ENCODE data around the gene TCN2.
A peak's percentile ranks its signal among the peaks of the same experiment; 100 is the strongest.
"Not testable (repeated sequence)": the region's sequence is repeated elsewhere in the genome, so short reads cannot be mapped to it uniquely, and the experiment has no call there.

The TCN2 gene

DNA sequence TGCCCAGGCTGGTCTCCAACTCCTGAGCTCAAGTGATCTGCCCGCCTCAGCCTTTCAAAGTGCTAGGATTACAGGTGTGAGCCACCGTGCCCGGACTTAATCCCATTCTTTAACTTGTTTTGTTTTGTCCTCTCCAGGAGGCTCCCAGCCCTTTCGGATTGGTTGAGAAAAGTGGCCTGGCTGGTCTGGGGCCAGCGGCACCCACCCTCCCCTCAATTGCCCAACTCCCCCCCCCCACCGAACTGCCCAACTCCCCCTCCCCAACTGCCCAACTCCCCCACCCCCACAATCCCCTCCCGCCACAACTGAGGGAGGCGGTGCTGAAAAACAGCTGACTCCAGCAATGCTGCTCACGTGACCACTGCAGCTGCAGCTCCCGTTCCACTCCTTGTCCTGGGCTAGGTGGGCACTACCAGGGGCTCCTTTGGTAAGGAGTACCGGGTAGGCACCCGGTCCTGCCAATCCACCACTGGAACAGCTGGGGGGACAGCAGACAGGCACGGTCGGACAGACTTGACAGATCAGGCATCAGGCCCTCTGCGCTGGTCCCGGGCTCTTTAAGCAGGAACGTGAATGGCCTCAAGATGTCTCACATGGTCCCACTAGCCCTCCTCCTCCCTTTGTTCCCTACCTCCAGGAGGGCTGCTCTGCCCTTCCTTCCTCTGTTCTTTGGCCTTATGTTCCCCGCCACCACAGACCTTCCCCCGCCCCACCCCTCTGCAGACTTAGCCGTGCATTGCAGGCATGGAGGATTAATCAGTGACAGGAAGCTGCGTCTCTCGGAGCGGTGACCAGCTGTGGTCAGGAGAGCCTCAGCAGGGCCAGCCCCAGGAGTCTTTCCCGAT, at the start of gene TCN2:
Gene TCN2, plus strand, starts transcription at position 720 of the 845 bp plus-strand sequence. CDS start 158 bp downstream, outside the sequence.
- DNase-seq, result peak; percentile 70
- in situ Hi-C loops (cut with MboI; ENCODE audit: low pct_unique_long_range_greater_than_20kb, low sequenced_read_pairs), result no loop called here

DNA sequence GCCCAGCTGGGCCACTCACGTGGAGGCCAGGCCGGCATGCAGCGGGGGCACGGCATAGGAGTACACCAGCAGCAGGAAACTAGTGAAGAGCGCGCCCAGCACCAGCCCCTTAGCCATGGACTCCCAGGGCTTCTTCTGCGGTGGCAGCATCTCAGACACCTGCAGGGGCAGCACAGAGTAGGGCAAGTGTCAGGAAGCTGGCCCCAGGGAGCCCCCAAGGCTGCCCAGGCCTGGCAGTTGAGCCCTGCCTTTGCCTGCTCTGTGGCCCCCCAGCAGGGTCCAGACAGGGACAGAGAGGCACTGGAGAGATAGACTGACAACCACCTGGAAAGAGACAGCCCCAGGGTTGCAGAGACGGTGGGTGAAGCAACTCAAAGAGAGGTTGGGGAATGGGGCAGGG, 49.7 kb upstream of the TCN2 start:
- DNase-seq, result no peak
- in situ Hi-C loops (cut with MboI; ENCODE audit: low pct_unique_long_range_greater_than_20kb, low sequenced_read_pairs), result no loop called here

- DNase-seq, result no peak
- in situ Hi-C loops (cut with MboI; ENCODE audit: low pct_unique_long_range_greater_than_20kb, low sequenced_read_pairs), result no loop called here
Observed at GRCh38 chr22:30559889-30560288, 47.1 kb upstream of the TCN2 start.

DNA sequence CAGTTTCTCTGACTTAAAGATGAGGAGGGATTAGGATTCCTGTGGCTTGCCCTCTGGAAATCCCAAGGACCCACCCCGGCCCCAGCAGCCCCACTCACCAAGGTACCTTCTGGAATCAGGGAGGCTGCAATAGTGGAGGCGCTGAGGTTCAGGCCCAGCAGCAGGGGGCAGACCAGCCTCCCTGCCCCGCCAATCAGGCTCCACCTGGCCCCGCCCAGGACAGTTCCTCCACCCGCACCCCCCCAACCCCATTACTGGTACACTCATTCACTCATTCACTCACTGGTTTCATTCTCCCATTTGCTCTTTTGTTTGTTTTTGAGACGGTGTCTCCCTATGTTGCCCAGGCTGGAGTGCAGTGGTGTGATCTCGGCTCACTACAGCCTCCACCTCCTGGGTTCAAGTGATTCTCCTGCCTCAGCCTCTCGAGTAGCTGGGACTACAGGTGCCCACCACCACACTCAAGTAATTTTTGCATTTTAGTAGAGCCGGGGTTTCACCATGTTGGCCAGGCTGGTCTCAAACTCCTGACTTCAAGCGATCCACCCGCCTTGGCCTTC, 46.3 kb upstream of the TCN2 start:
- DNase-seq; in situ Hi-C loops (cut with MboI; ENCODE audit: low pct_unique_long_range_greater_than_20kb, low sequenced_read_pairs): not testable (repeated sequence)

- in situ Hi-C loops (cut with MboI; ENCODE audit: low pct_unique_long_range_greater_than_20kb, low sequenced_read_pairs), result no loop called here
- no peak for DNase-seq
Observed at GRCh38 chr22:30561402-30562189, 45.4 kb upstream of the TCN2 start.

- no peak for DNase-seq
- in situ Hi-C loops (cut with MboI; ENCODE audit: low pct_unique_long_range_greater_than_20kb, low sequenced_read_pairs), result no loop called here
Observed at GRCh38 chr22:30562366-30562765, 44.6 kb upstream of the TCN2 start.

DNA sequence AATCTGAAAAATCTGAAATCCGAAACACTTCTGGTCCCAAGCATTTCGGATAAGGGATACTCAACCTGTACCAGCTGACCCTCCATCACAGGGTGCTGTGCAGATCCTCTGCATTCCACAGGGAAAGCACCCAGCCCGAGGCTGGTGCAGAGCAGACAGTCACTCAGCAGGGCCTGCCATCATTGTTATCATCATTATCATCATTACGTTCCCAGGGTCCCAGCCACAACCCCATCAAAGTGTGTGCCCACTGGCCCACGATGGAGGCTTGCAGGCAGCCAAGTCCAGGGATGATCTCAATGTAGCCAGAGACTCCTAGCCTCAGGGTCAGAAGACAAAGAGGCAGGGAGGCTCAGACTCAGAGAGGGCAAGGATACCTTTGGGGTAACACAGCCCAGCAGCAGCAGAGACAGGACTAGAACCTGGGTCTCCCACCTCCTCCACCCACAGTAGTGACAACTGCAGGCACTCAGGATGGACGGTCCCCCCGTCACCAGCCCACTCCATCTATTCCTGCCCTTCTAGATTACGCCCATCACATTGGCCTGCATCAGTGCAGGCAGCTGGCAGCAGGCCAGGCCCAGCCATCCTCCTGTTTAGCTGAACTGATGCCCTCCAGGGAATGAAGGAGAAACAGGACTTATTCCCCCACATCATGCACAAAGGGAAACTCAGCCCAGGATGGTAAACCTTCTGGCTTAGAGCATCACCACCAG, 42.8 kb upstream of the TCN2 start:
- DNase-seq, result no peak
- in situ Hi-C loops (cut with MboI; ENCODE audit: low pct_unique_long_range_greater_than_20kb, low sequenced_read_pairs), result no loop called here

GRCh38 chr22:30564761-30565119, 42.2 kb upstream of the TCN2 start:
- no peak for DNase-seq
- in situ Hi-C loops (cut with MboI; ENCODE audit: low pct_unique_long_range_greater_than_20kb, low sequenced_read_pairs), result no loop called here

- in situ Hi-C loops (cut with MboI; ENCODE audit: low pct_unique_long_range_greater_than_20kb, low sequenced_read_pairs), result no loop called here
- no peak for DNase-seq
Observed at GRCh38 chr22:30565341-30565740, 41.6 kb upstream of the TCN2 start.

DNA sequence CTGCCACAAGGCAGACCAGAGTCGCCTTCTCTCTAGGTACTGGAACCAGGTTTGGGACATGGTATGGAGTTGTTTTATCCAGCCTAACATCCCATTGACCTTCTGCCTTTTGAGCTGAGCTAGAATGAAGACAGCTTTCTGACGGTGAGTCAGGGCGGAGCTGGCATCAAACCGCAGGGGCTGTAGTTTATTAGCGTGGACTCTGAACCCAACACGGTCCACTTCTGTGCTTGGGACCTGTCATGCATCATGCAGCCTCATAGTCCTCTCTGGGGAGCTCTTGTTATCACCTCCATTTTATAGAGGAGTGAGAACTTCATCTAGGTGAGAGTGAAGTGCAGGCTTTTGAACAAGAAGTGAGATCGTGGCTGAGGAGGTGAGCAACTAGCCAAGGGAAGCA, 40.8 kb upstream of the TCN2 start:
- DNase-seq, result no peak
- in situ Hi-C loops (cut with MboI; ENCODE audit: low pct_unique_long_range_greater_than_20kb, low sequenced_read_pairs), result no loop called here

DNA sequence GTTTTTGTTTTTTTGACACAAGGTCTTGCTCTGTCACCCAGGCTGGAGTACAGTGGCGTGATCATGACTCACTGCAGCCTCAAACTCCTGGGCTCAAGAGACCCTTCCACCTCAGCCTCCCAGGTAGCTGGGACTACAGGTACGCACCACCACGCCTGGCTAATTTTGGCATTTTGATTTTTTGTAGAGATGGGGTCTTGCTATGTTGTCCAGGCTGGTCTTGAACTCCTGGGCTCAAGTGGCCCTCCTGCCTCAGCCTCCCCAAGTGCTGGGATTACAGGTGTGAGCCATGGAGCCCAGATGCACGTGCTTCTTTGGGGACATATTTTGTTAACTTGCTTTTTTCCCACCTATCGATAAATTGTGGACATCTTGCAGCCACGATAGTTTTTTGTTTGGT, 39.7 kb upstream of the TCN2 start:
- in situ Hi-C loops (cut with MboI; ENCODE audit: low pct_unique_long_range_greater_than_20kb, low sequenced_read_pairs); DNase-seq: not testable (repeated sequence)

GRCh38 chr22:30568137-30568805, 38.7 kb upstream of the TCN2 start:
- no peak for DNase-seq

DNA sequence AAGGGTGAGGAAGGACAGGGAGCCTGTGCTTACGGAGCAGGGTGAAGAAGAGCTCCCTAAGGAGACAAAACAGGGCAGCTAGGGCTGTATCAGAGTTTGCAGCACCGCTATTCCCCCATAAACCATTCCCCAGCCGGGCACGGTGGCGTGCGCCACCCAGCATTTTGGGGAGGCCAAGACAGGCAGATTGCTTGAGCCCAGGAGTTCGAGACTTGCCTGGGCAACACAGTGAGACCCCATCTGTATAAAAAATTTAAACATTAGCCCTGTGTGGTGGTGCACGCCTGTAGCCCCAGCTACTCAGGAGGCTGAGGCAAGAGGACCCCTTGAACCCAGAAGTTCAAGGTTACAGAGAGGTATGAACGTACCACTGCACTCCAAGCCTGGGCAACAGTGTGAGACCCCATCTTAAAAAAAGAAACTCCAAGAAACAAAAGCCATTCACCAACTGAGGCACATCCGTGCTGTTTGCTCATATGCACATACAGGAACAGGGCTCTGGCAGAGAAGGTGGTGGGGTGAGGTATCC, 37.2 kb upstream of the TCN2 start:
- in situ Hi-C loops (cut with MboI; ENCODE audit: low pct_unique_long_range_greater_than_20kb, low sequenced_read_pairs), result no loop called here
- DNase-seq, result no peak

More at GRCh38 chr22:30568137-30568805, 38.7 kb upstream of the TCN2 start:
- in situ Hi-C loops (cut with MboI; ENCODE audit: low pct_unique_long_range_greater_than_20kb, low sequenced_read_pairs), result no loop called here

- in situ Hi-C loops (cut with MboI; ENCODE audit: low pct_unique_long_range_greater_than_20kb, low sequenced_read_pairs), result no loop called here
- no peak for DNase-seq
Observed at GRCh38 chr22:30572210-30572609, 34.8 kb upstream of the TCN2 start.

- in situ Hi-C loops (cut with MboI; ENCODE audit: low pct_unique_long_range_greater_than_20kb, low sequenced_read_pairs), result no loop called here
- no peak for DNase-seq
Observed at GRCh38 chr22:30572840-30573593, 34.0 kb upstream of the TCN2 start.

- in situ Hi-C loops (cut with MboI; ENCODE audit: low pct_unique_long_range_greater_than_20kb, low sequenced_read_pairs), result no loop called here
- DNase-seq, result no peak
Observed at GRCh38 chr22:30573594-30574094, 33.3 kb upstream of the TCN2 start.

GRCh38 chr22:30574095-30574981, 32.6 kb upstream of the TCN2 start, which contains the start of gene GAL3ST1:
Gene GAL3ST1, minus strand, starts transcription at chr22:30574665. Its CDS starts 17,273 bp downstream, at chr22:30557392.
- no peak for DNase-seq
- in situ Hi-C loops (cut with MboI; ENCODE audit: low pct_unique_long_range_greater_than_20kb, low sequenced_read_pairs), result no loop called here

All from KBM-7 (cell line).